CD4-positive, CD25-positive, alpha-beta regulatory T cell (primary cell): ENCODE results near the gene PTPRG. TPM values are rescaled to one million over a fixed set of nuclear protein-coding genes. Genes with fewer than 3 reads are reported as not detected.
A peak's percentile ranks its signal among the peaks of the same experiment; 100 is the strongest.

Experiments used
- ATAC-seq, 2 donors: fragments of 150-1000 bp; cut with Tn5 transposase; one replicate each; pipeline ENCODE4 v1.10.0; 2021; ENCODE audit warnings: low read depth in 2 of 2, moderate number of reproducible peaks in 2 of 2, moderate library complexity in 1 of 2
- DNase-seq, 3 donors: peaks; one replicate each; pipeline versions ENCODE4 v3.0.0 to v3.0.0-alpha.2; 2012 to 2022; ENCODE audit warnings: mixed read lengths in 1 of 3
- H3K27ac ChIP-seq: one replicate; pipeline ENCODE4 v1.7.0; 2013; ENCODE audit warnings: mild to moderate bottlenecking, low read length; ENCODE audit not compliant: insufficient read depth, poor library complexity, severe bottlenecking
- H3K27me3 ChIP-seq: one replicate; pipeline ENCODE4 v1.7.0; 2013; ENCODE audit warnings: low read length; ENCODE audit not compliant: control insufficient read depth, insufficient read depth
- H3K36me3 ChIP-seq: one replicate; pipeline ENCODE4 v1.7.0; 2013; ENCODE audit warnings: mild to moderate bottlenecking, low read length, moderate library complexity; ENCODE audit not compliant: control insufficient read depth, insufficient read depth
- H3K4me1 ChIP-seq: 2 replicates; pipeline ENCODE4 v1.7.0; 2013; ENCODE audit warnings: mild to moderate bottlenecking, low read length; ENCODE audit not compliant: insufficient read depth, control insufficient read depth, poor library complexity, severe bottlenecking
- H3K4me3 ChIP-seq: one replicate; pipeline ENCODE4 v1.7.0; 2013; ENCODE audit warnings: low read depth, mild to moderate bottlenecking, low read length, moderate library complexity
- H3K9me3 ChIP-seq, 2 experiments: 1 replicate in 1 of 2; 2 replicates in 1 of 2; pipeline ENCODE4 v1.7.0; 2013; ENCODE audit warnings: low read length in 2 of 2, mild to moderate bottlenecking in 1 of 2, moderate library complexity in 1 of 2; ENCODE audit not compliant: control insufficient read depth in 2 of 2
- H3K27ac Mint-ChIP-seq, 3 donors: one replicate each; pipeline ENCODE4 v1.8.0; 2020 to 2022; ENCODE audit warnings: mild to moderate bottlenecking in 3 of 3, mixed read lengths in 3 of 3, moderate library complexity in 2 of 3
- H3K27me3 Mint-ChIP-seq: one replicate; pipeline ENCODE4 v1.8.0; 2022; ENCODE audit warnings: mild to moderate bottlenecking, mixed read lengths
- H3K36me3 Mint-ChIP-seq: one replicate; pipeline ENCODE4 v1.8.0; 2020; ENCODE audit warnings: mixed read lengths
- H3K4me1 Mint-ChIP-seq, 4 donors: one replicate each; pipeline ENCODE4 v1.8.0; 2020 to 2022; ENCODE audit warnings: mixed read lengths in 4 of 4, mild to moderate bottlenecking in 1 of 4
- H3K4me3 Mint-ChIP-seq, 4 donors: one replicate each; pipeline ENCODE4 v1.8.0; 2020 to 2022; ENCODE audit warnings: mild to moderate bottlenecking in 4 of 4, mixed read lengths in 4 of 4, moderate library complexity in 3 of 4
- H3K9me3 Mint-ChIP-seq, 7 donors: one replicate each; pipeline ENCODE4 v1.8.0; 2020 to 2022; ENCODE audit warnings: mixed read lengths in 7 of 7, mild to moderate bottlenecking in 3 of 7, moderate library complexity in 2 of 7
- polyA plus RNA-seq, 4 donors: library from polyadenylated mRNA; unstranded; fragments of 300-500 nt; fragmentation: Illumina TruSeq; gene quantifications; one replicate each; pipeline ENCODE4 v1.2.3, GENCODE V29; 2021
- total RNA-seq: library from RNA; stranded (reverse); gene quantifications from one replicate; pipeline ENCODE4 v1.2.3, GENCODE V29; 2022

PTPRG gene
- total and polyA plus RNA-seq, 5 donors from 2014 or later: not detected

GRCh38 chr3:62225051-62225450 is 663.7 kb downstream of the PTPRG start:
- no peak overlapping the region for H3K27ac ChIP-seq
- peaks cover 4% of the 10 kb centered on the region for H3K27me3 Mint-ChIP-seq
- no peaks in the 10 kb centered on the region for H3K36me3 Mint-ChIP-seq
- H3K27ac Mint-ChIP-seq: no peak overlapping the region
- H3K9me3 Mint-ChIP-seq: peaks cover 0 to 2% (median 0%) of the 10 kb centered on the region in 7 donors
- H3K4me3 ChIP-seq: no peak overlapping the region
- no peaks in the 10 kb centered on the region for H3K27me3 ChIP-seq
- H3K36me3 ChIP-seq: no peaks in the 10 kb centered on the region
- no peaks in the 10 kb centered on the region for H3K4me1 ChIP-seq
- H3K4me1 Mint-ChIP-seq: no peaks in the 10 kb centered on the region
- no peak overlapping the region for H3K4me3 Mint-ChIP-seq
- ATAC-seq (no peak), DNase-seq (no peak)
- H3K9me3 ChIP-seq: no peaks in the 10 kb centered on the region

GRCh38 chr3:62226601-62227339 is 665.4 kb downstream of the PTPRG start:
- Mint-ChIP-seq H3K4me3 (no peak overlapping the region), H3K27me3 (peaks cover 4% of the 10 kb centered on the region), H3K27ac (peak overlapping the region in 1 of 3 donors; percentile 29), H3K4me1 (no peaks in the 10 kb centered on the region), H3K36me3 (no peaks in the 10 kb centered on the region), H3K9me3 (peaks cover 0 to 2% (median 0%) of the 10 kb centered on the region in 7 donors)
- Histone ChIP-seq H3K4me3 (no peak overlapping the region), H3K36me3 (no peaks in the 10 kb centered on the region), H3K27ac (no peak overlapping the region), H3K9me3 (no peaks in the 10 kb centered on the region), H3K27me3 (no peaks in the 10 kb centered on the region), H3K4me1 (no peaks in the 10 kb centered on the region)
- DNase-seq (no peak), ATAC-seq (no peak)

GRCh38 chr3:62228467-62228866 is 667.1 kb downstream of the PTPRG start:
- no peak overlapping the region for H3K4me3 Mint-ChIP-seq
- H3K27ac Mint-ChIP-seq: no peak overlapping the region
- DNase-seq: no peak
- H3K27ac ChIP-seq: no peak overlapping the region
- no peaks in the 10 kb centered on the region for H3K27me3 ChIP-seq
- peaks cover 0 to 2% (median 0%) of the 10 kb centered on the region in 7 donors for H3K9me3 Mint-ChIP-seq
- H3K4me3 ChIP-seq: no peak overlapping the region
- no peaks in the 10 kb centered on the region for H3K36me3 ChIP-seq
- no peaks in the 10 kb centered on the region for H3K4me1 ChIP-seq
- H3K4me1 Mint-ChIP-seq: no peaks in the 10 kb centered on the region
- no peaks in the 10 kb centered on the region for H3K9me3 ChIP-seq
- no peak for ATAC-seq
- H3K27me3 Mint-ChIP-seq: no peaks in the 10 kb centered on the region
- H3K36me3 Mint-ChIP-seq: no peaks in the 10 kb centered on the region

- Mint-ChIP-seq H3K36me3 (no peaks in the 10 kb centered on the region), H3K4me3 (no peak overlapping the region), H3K4me1 (no peaks in the 10 kb centered on the region), H3K9me3 (peaks cover 0 to 2% (median 0%) of the 10 kb centered on the region in 7 donors), H3K27me3 (no peaks in the 10 kb centered on the region), H3K27ac (no peak overlapping the region)
- H3K27ac ChIP-seq: no peak overlapping the region
- no peaks in the 10 kb centered on the region for H3K4me1 ChIP-seq
- ATAC-seq (no peak), DNase-seq (no peak)
- no peaks in the 10 kb centered on the region for H3K9me3 ChIP-seq
- no peaks in the 10 kb centered on the region for H3K36me3 ChIP-seq
- no peaks in the 10 kb centered on the region for H3K27me3 ChIP-seq
- H3K4me3 ChIP-seq: no peak overlapping the region
Observed at GRCh38 chr3:62229211-62229610, 667.8 kb downstream of the PTPRG start.

- Histone ChIP-seq H3K27me3 (no peaks in the 10 kb centered on the region), H3K4me1 (no peaks in the 10 kb centered on the region), H3K9me3 (no peaks in the 10 kb centered on the region), H3K27ac (no peak overlapping the region), H3K36me3 (no peaks in the 10 kb centered on the region), H3K4me3 (no peak overlapping the region)
- no peak for ATAC-seq
- H3K9me3 Mint-ChIP-seq: peaks cover 0 to 2% (median 0%) of the 10 kb centered on the region in 7 donors
- no peak overlapping the region for H3K27ac Mint-ChIP-seq
- H3K4me3 Mint-ChIP-seq: no peak overlapping the region
- no peaks in the 10 kb centered on the region for H3K4me1 Mint-ChIP-seq
- H3K27me3 Mint-ChIP-seq: no peaks in the 10 kb centered on the region
- DNase-seq: no peak
- H3K36me3 Mint-ChIP-seq: no peaks in the 10 kb centered on the region
Observed at GRCh38 chr3:62229908-62230307, 668.5 kb downstream of the PTPRG start.

GRCh38 chr3:62233065-62233464 is 671.7 kb downstream of the PTPRG start:
- no peak for ATAC-seq
- H3K4me3 ChIP-seq: no peak overlapping the region
- H3K4me1 ChIP-seq: no peaks in the 10 kb centered on the region
- H3K27ac ChIP-seq: no peak overlapping the region
- peaks cover 0 to 3% (median 0%) of the 10 kb centered on the region in 7 donors for H3K9me3 Mint-ChIP-seq
- H3K27ac Mint-ChIP-seq: no peak overlapping the region
- H3K27me3 ChIP-seq: no peaks in the 10 kb centered on the region
- DNase-seq: no peak
- peaks cover 5% of the 10 kb centered on the region for H3K27me3 Mint-ChIP-seq
- H3K4me1 Mint-ChIP-seq: no peaks in the 10 kb centered on the region
- no peaks in the 10 kb centered on the region for H3K36me3 Mint-ChIP-seq
- no peaks in the 10 kb centered on the region for H3K9me3 ChIP-seq
- H3K36me3 ChIP-seq: no peaks in the 10 kb centered on the region
- no peak overlapping the region for H3K4me3 Mint-ChIP-seq

- H3K9me3 ChIP-seq: no peaks in the 10 kb centered on the region
- no peaks in the 10 kb centered on the region for H3K4me1 ChIP-seq
- H3K36me3 ChIP-seq: no peaks in the 10 kb centered on the region
- peaks cover 0 to 3% (median 0%) of the 10 kb centered on the region in 7 donors for H3K9me3 Mint-ChIP-seq
- DNase-seq: no peak
- no peak for ATAC-seq
- no peaks in the 10 kb centered on the region for H3K4me1 Mint-ChIP-seq
- H3K4me3 Mint-ChIP-seq: no peak overlapping the region
- H3K27ac Mint-ChIP-seq: no peak overlapping the region
- H3K4me3 ChIP-seq: no peak overlapping the region
- H3K36me3 Mint-ChIP-seq: no peaks in the 10 kb centered on the region
- no peaks in the 10 kb centered on the region for H3K27me3 ChIP-seq
- peaks cover 5% of the 10 kb centered on the region for H3K27me3 Mint-ChIP-seq
- H3K27ac ChIP-seq: no peak overlapping the region
Observed at GRCh38 chr3:62236016-62236415, 674.6 kb downstream of the PTPRG start.

GRCh38 chr3:62237286-62237948 is 676.0 kb downstream of the PTPRG start:
- no peaks in the 10 kb centered on the region for H3K4me1 Mint-ChIP-seq
- H3K36me3 Mint-ChIP-seq: no peaks in the 10 kb centered on the region
- H3K27ac ChIP-seq: no peak overlapping the region
- H3K4me3 Mint-ChIP-seq: no peak overlapping the region
- H3K27me3 Mint-ChIP-seq: peaks cover 9% of the 10 kb centered on the region
- ATAC-seq (no peak), DNase-seq (no peak)
- H3K9me3 Mint-ChIP-seq: peaks cover 0 to 3% (median 0%) of the 10 kb centered on the region in 7 donors
- H3K4me3 ChIP-seq: no peak overlapping the region
- no peaks in the 10 kb centered on the region for H3K36me3 ChIP-seq
- no peak overlapping the region for H3K27ac Mint-ChIP-seq
- H3K9me3 ChIP-seq: no peaks in the 10 kb centered on the region
- no peaks in the 10 kb centered on the region for H3K4me1 ChIP-seq
- H3K27me3 ChIP-seq: no peaks in the 10 kb centered on the region
